Measurements from ENCODE around the gene FMO4. TPM values are rescaled to one million over a fixed set of nuclear protein-coding genes. Genes with fewer than 3 reads are reported as not detected.
"Not testable (repeated sequence)": the region's sequence is repeated elsewhere in the genome, so short reads cannot be mapped to it uniquely, and the experiment has no call there.

The FMO4 gene
- total RNA-seq, 2 experiments from 2014 or later, result 1.0 to 1.7 TPM

GRCh38 chr1:171295821-171296220 lies 18.2 kb upstream of the FMO4 start:
- no peak for DNase-seq
- Mint-ChIP-seq H3K4me1 (no peaks in the 10 kb centered on the region), H3K9me3 (peaks cover 14% of the 10 kb centered on the region), H3K27ac (no peak overlapping the region), H3K27me3 (peaks cover 7% of the 10 kb centered on the region), H3K4me3 (no peak overlapping the region), H3K36me3 (ENCODE audit: low read depth) (peaks cover 4% of the 10 kb centered on the region)
- CTCF ChIA-PET, result interaction anchor here (1.5 kb wide), 1 partner anchor 18 kb away, joined by 4 read pairs; the partner anchor contains the start of gene FMO4
- POLR2A ChIA-PET, result no interaction called here

- CTCF ChIA-PET, result interaction anchor here (0.6 to 1.5 kb wide), 2 partner anchors 17 to 160 kb away, joined by 3 to 4 read pairs; partner anchors contain the start of gene FMO4
Measured at GRCh38 chr1:171296897-171297296, 17.1 kb upstream of the FMO4 start.

GRCh38 chr1:171298696-171299095 lies 15.3 kb upstream of the FMO4 start:
- peaks cover 10% of the 10 kb centered on the region for H3K27me3 Mint-ChIP-seq
- no peak overlapping the region for H3K27ac Mint-ChIP-seq
- no peaks in the 10 kb centered on the region for H3K4me1 Mint-ChIP-seq

More at GRCh38 chr1:171296897-171297296, 17.1 kb upstream of the FMO4 start:
- no peaks in the 10 kb centered on the region for H3K4me1 Mint-ChIP-seq
- peaks cover 8% of the 10 kb centered on the region for H3K27me3 Mint-ChIP-seq
- no peak overlapping the region for H3K4me3 Mint-ChIP-seq
- no peak overlapping the region for H3K27ac Mint-ChIP-seq
- DNase-seq, result no peak
- H3K9me3 Mint-ChIP-seq, result peaks cover 14% of the 10 kb centered on the region
- POLR2A ChIA-PET, result no interaction called here
- H3K36me3 Mint-ChIP-seq (ENCODE audit: low read depth), result peaks cover 4% of the 10 kb centered on the region

GRCh38 chr1:171299342-171299741 lies 14.6 kb upstream of the FMO4 start:
- no peaks in the 10 kb centered on the region for H3K4me1 Mint-ChIP-seq
- ChIA-PET CTCF (interaction anchor here (1.3 kb wide), 1 partner anchor 14 kb away, joined by 4 read pairs; the partner anchor contains the start of gene FMO4), POLR2A (no interaction called here)
- H3K27me3 Mint-ChIP-seq, result peaks cover 10% of the 10 kb centered on the region
- no peak overlapping the region for H3K4me3 Mint-ChIP-seq
- peaks cover 19% of the 10 kb centered on the region for H3K9me3 Mint-ChIP-seq
- no peak overlapping the region for H3K27ac Mint-ChIP-seq
- no peak for DNase-seq
- H3K36me3 Mint-ChIP-seq (ENCODE audit: low read depth), result peaks cover 4% of the 10 kb centered on the region

More at GRCh38 chr1:171298696-171299095, 15.3 kb upstream of the FMO4 start:
- ChIA-PET POLR2A (no interaction called here), CTCF (interaction anchor here (1.3 kb wide), 1 partner anchor 15 kb away, joined by 4 read pairs; the partner anchor contains the start of gene FMO4)
- Mint-ChIP-seq H3K4me3 (no peak overlapping the region), H3K36me3 (ENCODE audit: low read depth) (peaks cover 4% of the 10 kb centered on the region), H3K9me3 (peaks cover 19% of the 10 kb centered on the region)
- no peak for DNase-seq

GRCh38 chr1:171300401-171300800 lies 13.6 kb upstream of the FMO4 start:
- Mint-ChIP-seq H3K9me3 (peaks cover 21% of the 10 kb centered on the region), H3K4me3 (no peak overlapping the region), H3K4me1 (no peaks in the 10 kb centered on the region), H3K36me3 (ENCODE audit: low read depth) (peaks cover 4% of the 10 kb centered on the region), H3K27me3 (peaks cover 7% of the 10 kb centered on the region), H3K27ac (no peak overlapping the region)
- ChIA-PET POLR2A (no interaction called here), CTCF (interaction anchor here (1.2 kb wide), 1 partner anchor 13 kb away, joined by 3 read pairs; no protein-coding TSS in a partner anchor)
- no peak for DNase-seq

GRCh38 chr1:171310661-171311087 lies 3.3 kb upstream of the FMO4 start:
- Mint-ChIP-seq H3K27me3 (no peaks in the 10 kb centered on the region), H3K36me3 (ENCODE audit: low read depth) (no peaks in the 10 kb centered on the region), H3K27ac (no peak overlapping the region), H3K9me3 (no peaks in the 10 kb centered on the region), H3K4me3 (no peak overlapping the region), H3K4me1 (peaks cover 14% of the 10 kb centered on the region)
- no peak for DNase-seq
- ChIA-PET CTCF (no interaction called here), POLR2A (no interaction called here)

GRCh38 chr1:171311771-171312558 lies 2.0 kb upstream of the FMO4 start:
- no peaks in the 10 kb centered on the region for H3K27me3 Mint-ChIP-seq
- no peaks in the 10 kb centered on the region for H3K36me3 Mint-ChIP-seq (ENCODE audit: low read depth)
- H3K27ac Mint-ChIP-seq, result no peak overlapping the region
- H3K4me3 Mint-ChIP-seq, result no peak overlapping the region
- peaks cover 14% of the 10 kb centered on the region for H3K4me1 Mint-ChIP-seq
- no peak for DNase-seq
- ChIA-PET CTCF (no interaction called here), POLR2A (no interaction called here)
- H3K9me3 Mint-ChIP-seq, result no peaks in the 10 kb centered on the region

- H3K9me3 Mint-ChIP-seq, result no peaks in the 10 kb centered on the region
- no peaks in the 10 kb centered on the region for H3K27me3 Mint-ChIP-seq
- CTCF ChIA-PET, result interaction anchor here (0.6 to 1.6 kb wide), 22 partner anchors 8 to 1237 kb away, joined by 3 to 7 read pairs (median 3); partner anchors contain the start of gene PRRC2C
- H3K27ac Mint-ChIP-seq, result peak overlapping the region; percentile 86
- H3K4me3 Mint-ChIP-seq, result peak overlapping the region; percentile 69
- DNase-seq, result no peak
- peaks cover 14% of the 10 kb centered on the region for H3K4me1 Mint-ChIP-seq
- POLR2A ChIA-PET, result no interaction called here
- no peaks in the 10 kb centered on the region for H3K36me3 Mint-ChIP-seq (ENCODE audit: low read depth)
Measured at GRCh38 chr1:171313319-171313834, 606 bp upstream of the FMO4 start.

- no peaks in the 10 kb centered on the region for H3K4me1 Mint-ChIP-seq
- no peak for DNase-seq
- H3K4me3 Mint-ChIP-seq, result no peak overlapping the region
- H3K9me3 Mint-ChIP-seq, result no peaks in the 10 kb centered on the region
- H3K27me3 Mint-ChIP-seq, result no peaks in the 10 kb centered on the region
- POLR2A ChIA-PET, result no interaction called here
- no peak overlapping the region for H3K27ac Mint-ChIP-seq
- no peaks in the 10 kb centered on the region for H3K36me3 Mint-ChIP-seq (ENCODE audit: low read depth)
- CTCF ChIA-PET, result no interaction called here
Measured at GRCh38 chr1:171329251-171329650, 15.3 kb downstream of the FMO4 start.

GRCh38 chr1:171334024-171334640 lies 20.1 kb downstream of the FMO4 start:
- CTCF ChIA-PET, result interaction anchor here (1.1 kb wide), 1 partner anchor 21 kb away, joined by 3 read pairs; no protein-coding TSS in a partner anchor
- Mint-ChIP-seq H3K4me1 (no peaks in the 10 kb centered on the region), H3K4me3 (no peak overlapping the region), H3K9me3 (no peaks in the 10 kb centered on the region), H3K36me3 (ENCODE audit: low read depth) (no peaks in the 10 kb centered on the region), H3K27ac (no peak overlapping the region), H3K27me3 (no peaks in the 10 kb centered on the region)
- no peak for DNase-seq
- POLR2A ChIA-PET, result no interaction called here

GRCh38 chr1:171335964-171336363 lies 22.0 kb downstream of the FMO4 start:
- no peaks in the 10 kb centered on the region for H3K9me3 Mint-ChIP-seq
- H3K36me3 Mint-ChIP-seq (ENCODE audit: low read depth), result no peaks in the 10 kb centered on the region
- H3K4me1 Mint-ChIP-seq, result no peaks in the 10 kb centered on the region
- H3K27ac Mint-ChIP-seq, result no peak overlapping the region
- no peaks in the 10 kb centered on the region for H3K27me3 Mint-ChIP-seq
- no peak overlapping the region for H3K4me3 Mint-ChIP-seq
- CTCF ChIA-PET, result no interaction called here
- POLR2A ChIA-PET, result no interaction called here
- DNase-seq, result no peak

GRCh38 chr1:171339345-171339744 lies 25.4 kb downstream of the FMO4 start:
- H3K27ac Mint-ChIP-seq; H3K36me3 Mint-ChIP-seq (ENCODE audit: low read depth); H3K4me3 Mint-ChIP-seq; DNase-seq; H3K9me3 Mint-ChIP-seq; H3K27me3 Mint-ChIP-seq; POLR2A ChIA-PET; CTCF ChIA-PET; H3K4me1 Mint-ChIP-seq: not testable (repeated sequence)
